Upper lobe of left lung (tissue), 4 donors: Measurements from ENCODE around the gene GIMAP5.

Experiments
- EP300 ChIP-seq, 4 donors: sonication (generic); formaldehyde crosslinking; IDR thresholded peaks; one replicate each; pipeline ENCODE4 v1.5.1; 2017; ENCODE audit warnings: antibody characterized with exemption in 4 of 4, control low read depth in 2 of 4
- POLR2A ChIP-seq, 4 donors: fragments of 450-650 bp; IDR thresholded peaks; one replicate each; pipeline ENCODE4 v1.5.1; 2016 to 2017; ENCODE audit warnings: antibody characterized with exemption in 4 of 4, mild to moderate bottlenecking in 2 of 4
- POLR2AphosphoS5 ChIP-seq, 2 donors: sonication (generic); formaldehyde crosslinking; IDR thresholded peaks; one replicate each; pipeline ENCODE4 v1.5.1; 2017; ENCODE audit warnings: antibody characterized with exemption in 2 of 2
- TF ChIP-seq, protein P1 (sequence below), 6 experiments: fragments of 450-650 bp in 4 of 6; fragments of 200-600 bp in 2 of 6; sonication (generic) in 2 of 6; IDR thresholded peaks; one replicate each; pipeline ENCODE4 v1.5.1; 2016 to 2019; ENCODE audit warnings: antibody characterized with exemption in 6 of 6

GRCh38 chr7:150756858-150757257 is 19.6 kb downstream of the GIMAP5 start:
- TF ChIP-seq POLR2A (IDR thresholded peaks at IDR 0.05) = no peak
- TF ChIP-seq, protein P1, sequence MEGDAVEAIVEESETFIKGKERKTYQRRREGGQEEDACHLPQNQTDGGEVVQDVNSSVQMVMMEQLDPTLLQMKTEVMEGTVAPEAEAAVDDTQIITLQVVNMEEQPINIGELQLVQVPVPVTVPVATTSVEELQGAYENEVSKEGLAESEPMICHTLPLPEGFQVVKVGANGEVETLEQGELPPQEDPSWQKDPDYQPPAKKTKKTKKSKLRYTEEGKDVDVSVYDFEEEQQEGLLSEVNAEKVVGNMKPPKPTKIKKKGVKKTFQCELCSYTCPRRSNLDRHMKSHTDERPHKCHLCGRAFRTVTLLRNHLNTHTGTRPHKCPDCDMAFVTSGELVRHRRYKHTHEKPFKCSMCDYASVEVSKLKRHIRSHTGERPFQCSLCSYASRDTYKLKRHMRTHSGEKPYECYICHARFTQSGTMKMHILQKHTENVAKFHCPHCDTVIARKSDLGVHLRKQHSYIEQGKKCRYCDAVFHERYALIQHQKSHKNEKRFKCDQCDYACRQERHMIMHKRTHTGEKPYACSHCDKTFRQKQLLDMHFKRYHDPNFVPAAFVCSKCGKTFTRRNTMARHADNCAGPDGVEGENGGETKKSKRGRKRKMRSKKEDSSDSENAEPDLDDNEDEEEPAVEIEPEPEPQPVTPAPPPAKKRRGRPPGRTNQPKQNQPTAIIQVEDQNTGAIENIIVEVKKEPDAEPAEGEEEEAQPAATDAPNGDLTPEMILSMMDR (IDR thresholded peaks at IDR 0.05) = peak in 5 of 6 experiments; percentile 32 to 53 (median 46)
- no peak for TF ChIP-seq POLR2AphosphoS5 (IDR thresholded peaks at IDR 0.05)
- no peak for TF ChIP-seq EP300 (IDR thresholded peaks at IDR 0.05)
